H1 (cell line): ENCODE measurements around the gene KIAA1755. TPM values are rescaled to one million over a fixed set of nuclear protein-coding genes. Genes with fewer than 3 reads are reported as not detected.

Source experiments
- CTCF ChIA-PET: fragments of 300-600 bp; sonication (Branson Sonifier 250); formaldehyde crosslinking; loops from one replicate; lab custom pipeline; 2021; ENCODE audit not compliant: partially characterized antibody; lab: Charles Lee
- POLR2A ChIA-PET: fragments of 300-600 bp; sonication (Branson Sonifier 250); formaldehyde crosslinking; loops from one replicate; lab custom pipeline; 2021; ENCODE audit warnings: inconsistent platforms; ENCODE audit not compliant: partially characterized antibody; lab: Charles Lee
- DNase-seq, 2 experiments: peaks; one replicate each; pipeline versions ENCODE4 v3.0.0 to v3.0.0-alpha.2; 2010 to 2022; ENCODE audit warnings: low spot score in 2 of 2, low read depth in 1 of 2, mixed read lengths in 1 of 2
- FAIRE-seq: peaks from 2 replicates; lab custom pipeline; 2011; peaks lifted over from hg19 to GRCh38; lab: Jason Lieb, UNC
- H2AFZ ChIP-seq: 2 replicates; pipeline ENCODE4 v1.8.1; 2012; ENCODE audit warnings: low read length, inconsistent platforms
- H2AK5ac ChIP-seq: 2 replicates; pipeline ENCODE4 v1.6.1; 2013; ENCODE audit warnings: low read depth, low read length
- H2BK120ac ChIP-seq: replicated peaks from 2 replicates; pipeline ENCODE3; 2013; ENCODE audit warnings: low read depth, low read length, inconsistent platforms
- H2BK12ac ChIP-seq: 2 replicates; pipeline ENCODE4 v1.6.1; 2013; ENCODE audit warnings: low read depth, low read length
- H2BK15ac ChIP-seq: 2 replicates; pipeline ENCODE4 v1.6.1; 2013; ENCODE audit warnings: low read length
- H2BK20ac ChIP-seq: 2 replicates; pipeline ENCODE4 v1.6.1; 2013; ENCODE audit warnings: low read length
- H2BK5ac ChIP-seq: 2 replicates; pipeline ENCODE4 v1.6.1; 2013; ENCODE audit warnings: low read depth, low read length
- H3K14ac ChIP-seq: 2 replicates; pipeline ENCODE4 v1.6.1; 2013; ENCODE audit warnings: inconsistent platforms; ENCODE audit not compliant: insufficient read length
- H3K18ac ChIP-seq: 2 replicates; pipeline ENCODE4 v1.6.1; 2013; ENCODE audit warnings: low read length; ENCODE audit errors: extremely low read depth
- H3K23ac ChIP-seq: 2 replicates; pipeline ENCODE4 v1.6.1; 2013; ENCODE audit warnings: inconsistent platforms; ENCODE audit not compliant: insufficient read length
- H3K23me2 ChIP-seq: 2 replicates; pipeline ENCODE4 v1.6.1; 2013; ENCODE audit warnings: low read depth, low read length
- H3K27ac ChIP-seq: 2 replicates; pipeline ENCODE4 v1.6.1; 2011; ENCODE audit warnings: low read depth, low read length, inconsistent platforms
- H3K27me3 ChIP-seq, 4 experiments: replicated peaks in 1 of 4; 1 replicate in 1 of 4; 2 replicates in 3 of 4; pipeline versions ENCODE4 v1.6.1 to v1.8.1; 2011 to 2013; ENCODE audit warnings: low read length in 3 of 4, mild to moderate bottlenecking in 3 of 4, inconsistent platforms in 2 of 4, mixed read lengths in 2 of 4, moderate library complexity in 1 of 4; ENCODE audit not compliant: control insufficient read depth in 3 of 4, insufficient read depth in 3 of 4; ENCODE audit errors: extremely low read depth in 1 of 4
- H3K36me3 ChIP-seq, 4 experiments: 2 replicates each; pipeline versions ENCODE4 v1.6.1 to v1.8.1; 2011 to 2013; ENCODE audit warnings: mild to moderate bottlenecking in 4 of 4, low read length in 3 of 4, moderate library complexity in 2 of 4, control low read depth in 1 of 4, inconsistent platforms in 1 of 4; ENCODE audit not compliant: insufficient read depth in 4 of 4, control insufficient read depth in 2 of 4
- H3K4ac ChIP-seq: replicated peaks from 2 replicates; pipeline ENCODE3; 2013; ENCODE audit warnings: low read length, low read depth, mixed read lengths, inconsistent platforms; ENCODE audit not compliant: insufficient read length
- H3K4me1 ChIP-seq, 4 experiments: replicated peaks in 1 of 4; 1 replicate in 1 of 4; 2 replicates in 3 of 4; pipeline versions ENCODE4 v1.6.1 to v1.8.1; 2011 to 2013; ENCODE audit warnings: low read length in 3 of 4, inconsistent platforms in 2 of 4, mixed read lengths in 1 of 4; ENCODE audit not compliant: insufficient read depth in 4 of 4, control insufficient read depth in 3 of 4
- H3K4me2 ChIP-seq, 2 experiments: 2 replicates each; pipeline versions ENCODE4 v1.6.1 to v1.8.1; 2011 to 2013; ENCODE audit warnings: low read depth in 2 of 2, low read length in 2 of 2, control low read depth in 1 of 2, inconsistent platforms in 1 of 2, mild to moderate bottlenecking in 1 of 2; ENCODE audit not compliant: insufficient read depth in 1 of 2
- H3K4me3 ChIP-seq, 4 experiments: fragments of 200-600, 300-600 bp in 1 of 4; sonication (generic), shearing (Covaris generic), sonication (Bioruptor Twin) in 1 of 4; 2 replicates each; pipeline versions ENCODE4 v1.5.1 to v1.8.1; 2011 to 2016; ENCODE audit warnings: low read length in 4 of 4, low read depth in 3 of 4, control low read depth in 2 of 4, inconsistent platforms in 2 of 4, mild to moderate bottlenecking in 2 of 4, mixed read lengths in 1 of 4, moderate library complexity in 1 of 4; ENCODE audit not compliant: insufficient read depth in 2 of 4; ENCODE audit errors: extremely low read depth in 1 of 4
- H3K56ac ChIP-seq: replicated peaks from 2 replicates; pipeline ENCODE3; 2013; ENCODE audit warnings: low read depth, mild to moderate bottlenecking, mixed read lengths, low read length, inconsistent platforms; ENCODE audit not compliant: insufficient read length
- H3K79me1 ChIP-seq: 2 replicates; pipeline ENCODE4 v1.6.1; 2013; ENCODE audit warnings: low read depth, low read length, control low read depth
- H3K79me2 ChIP-seq, 2 experiments: 2 replicates each; pipeline versions ENCODE4 v1.6.1 to v1.8.1; 2012 to 2013; ENCODE audit warnings: low read length in 2 of 2, mild to moderate bottlenecking in 2 of 2, inconsistent platforms in 1 of 2; ENCODE audit not compliant: insufficient read depth in 2 of 2, control insufficient read depth in 1 of 2
- H3K9ac ChIP-seq, 4 experiments: replicated peaks in 1 of 4; 1 replicate in 1 of 4; 2 replicates in 3 of 4; pipeline versions ENCODE4 v1.6.1 to v1.8.1; 2011 to 2013; ENCODE audit warnings: low read depth in 3 of 4, low read length in 3 of 4, control low read depth in 2 of 4, mild to moderate bottlenecking in 2 of 4, moderate library complexity in 2 of 4, inconsistent platforms in 1 of 4; ENCODE audit errors: extremely low read depth in 1 of 4
- H3K9me3 ChIP-seq, 2 experiments: 2 replicates each; pipeline versions ENCODE4 v1.6.1 to v1.8.1; 2012 to 2013; ENCODE audit warnings: mild to moderate bottlenecking in 2 of 2, moderate library complexity in 2 of 2, control low read depth in 1 of 2, inconsistent platforms in 1 of 2, low read depth in 1 of 2, low read length in 1 of 2, mixed read lengths in 1 of 2; ENCODE audit not compliant: insufficient read depth in 2 of 2
- H4K20me1 ChIP-seq, 2 experiments: replicated peaks in 1 of 2; 2 replicates each; pipeline versions ENCODE3 to v1.8.1; 2011 to 2013; ENCODE audit warnings: inconsistent platforms in 2 of 2, low read length in 2 of 2, mild to moderate bottlenecking in 1 of 2; ENCODE audit not compliant: insufficient read depth in 2 of 2, control insufficient read depth in 1 of 2
- H4K5ac ChIP-seq: 2 replicates; pipeline ENCODE4 v1.6.1; 2013; ENCODE audit warnings: low read length, low read depth, mixed read lengths, inconsistent platforms; ENCODE audit not compliant: insufficient read length
- H4K8ac ChIP-seq: 2 replicates; pipeline ENCODE4 v1.8.0; 2013; ENCODE audit warnings: mild to moderate bottlenecking, moderate library complexity, low read length, inconsistent platforms; ENCODE audit not compliant: insufficient read depth; ENCODE audit errors: extremely low read depth
- H4K91ac ChIP-seq: replicated peaks from 2 replicates; pipeline ENCODE3; 2013; ENCODE audit warnings: low read length, mixed read lengths, inconsistent platforms; ENCODE audit not compliant: insufficient read length
- ASH2L ChIP-seq: fragments of 200-600, 300-600 bp; sonication (generic); IDR thresholded peaks from one replicate; pipeline ENCODE4 v1.7.1; 2017; ENCODE audit warnings: low read length
- BRCA1 ChIP-seq: IDR thresholded peaks from 2 replicates; pipeline ENCODE4 v1.6.1; 2012; ENCODE audit warnings: low read depth, low read length, improper control_type of control experiment
- CBX8 ChIP-seq: fragments of 300-800, 300-1000 bp; sonication (generic); IDR thresholded peaks from 2 replicates; pipeline ENCODE4 v1.7.1; 2016; ENCODE audit warnings: low read depth, low read length, borderline replicate concordance
- CTBP2 ChIP-seq: IDR thresholded peaks from 2 replicates; pipeline ENCODE4 v1.7.0; 2011; ENCODE audit warnings: borderline replicate concordance, mild to moderate bottlenecking, moderate library complexity, mixed read lengths, low read length; ENCODE audit not compliant: insufficient read depth, insufficient read length
- MAFK ChIP-seq: IDR thresholded peaks from 2 replicates; pipeline ENCODE4 v1.6.1; 2012; ENCODE audit warnings: low read depth, mild to moderate bottlenecking, improper control_type of control experiment, low read length
- PHF8 ChIP-seq: fragments of 200-600 bp; sonication (generic); conservative IDR thresholded peaks from 2 replicates; pipeline ENCODE4 v1.7.1; 2012; ENCODE audit warnings: low read depth, mild to moderate bottlenecking, inconsistent platforms, low read length, moderate library complexity
- POLR2AphosphoS5 ChIP-seq: IDR thresholded peaks from 2 replicates; pipeline ENCODE4 v1.6.1; 2011; ENCODE audit warnings: low read depth, low read length
- RAD21 ChIP-seq, 2 experiments: IDR thresholded peaks in 1 of 2; conservative IDR thresholded peaks in 1 of 2; 2 replicates each; pipeline ENCODE4 v1.6.1; 2011; ENCODE audit warnings: low read depth in 2 of 2, low read length in 2 of 2, improper control_type of control experiment in 1 of 2, inconsistent platforms in 1 of 2, mild to moderate bottlenecking in 1 of 2, moderate library complexity in 1 of 2
- SIX5 ChIP-seq: IDR thresholded peaks from 2 replicates; pipeline ENCODE4 v1.6.1; 2011; ENCODE audit warnings: mild to moderate bottlenecking, low read depth, low read length
- TBP ChIP-seq: IDR thresholded peaks from 2 replicates; pipeline ENCODE4 v1.6.1; 2011; ENCODE audit warnings: low read depth, low read length, improper control_type of control experiment
- WGBS, 2 experiments: shearing (Covaris generic) in 1 of 2; methylation state at CpG; one replicate each; pipeline versions ENCODE4 v1.1.6 to v1.1.7; 2013 to 2015; ENCODE audit warnings: low lambda C conversion rate in 2 of 2, mixed read lengths in 2 of 2, inconsistent platforms in 1 of 2, low coverage in 1 of 2, missing lambda C conversion rate in 1 of 2; ENCODE audit not compliant: insufficient replicate concordance in 2 of 2, insufficient coverage in 1 of 2, insufficient read length in 1 of 2; ENCODE audit errors: extremely low coverage in 1 of 2, missing lambda C conversion rate in 1 of 2; 5-methylcytosine and 5-hydroxymethylcytosine counted together
- polyA plus RNA-seq, 7 experiments: library from polyadenylated mRNA; depleted of rRNA in 3 of 7; stranded (reverse) in 5 of 7; unstranded in 2 of 7; fragments of >200 nt in 5 of 7; fragments of 200-250 nt in 2 of 7; gene quantifications; 1 replicate in 5 of 7; 2 replicates in 1 of 7; 4 replicates in 1 of 7; pipeline versions ENCODE4 v1.2.1 to v1.2.3, GENCODE V29; 2011 to 2013; ENCODE audit warnings: missing spikeins in 2 of 7, mixed read lengths in 2 of 7
- total RNA-seq: library from RNA; stranded (reverse); fragmentation: NEBNext Ultra II Directional; extraction: Animal tissue kit (Norgen Biotek cat#: 25700); gene quantifications from 2 replicates; pipeline ENCODE4 v1.2.1, GENCODE V29; 2021
- TF ChIP-seq, protein P1 (sequence below): IDR thresholded peaks from 2 replicates; pipeline ENCODE4 v1.6.1; 2012; ENCODE audit warnings: low read length, inconsistent platforms
- TF ChIP-seq, protein P2 (sequence below): IDR thresholded peaks from 2 replicates; pipeline ENCODE4 v1.6.1; 2012; ENCODE audit warnings: inconsistent platforms

The KIAA1755 gene
- total and polyA plus RNA-seq, 2 of the 8 experiments (the other 6 are each of a cell fraction or from before 2014, with no cell fraction given): 0.23 TPM; not detected in 1

DNA sequence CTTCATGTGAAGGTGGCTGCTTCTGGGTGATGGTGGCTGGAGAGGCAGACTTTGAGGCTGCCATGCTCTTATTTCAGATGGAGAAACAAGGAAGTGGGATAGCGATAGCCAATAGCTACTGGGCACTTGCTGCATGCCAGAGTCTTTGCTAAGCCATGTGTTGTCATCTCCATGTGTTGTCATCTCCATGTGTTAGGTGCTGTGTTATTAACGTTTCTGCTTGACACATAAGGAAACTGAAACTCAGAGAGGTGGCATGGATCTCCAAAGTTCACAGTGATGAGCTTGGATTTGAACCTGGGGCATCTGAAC lies 16.9 kb downstream of the KIAA1755 start:
- Histone ChIP-seq H2BK12ac (no peak overlapping the region), H2BK5ac (no peak overlapping the region), H3K4ac (no peak overlapping the region), H2BK15ac (no peak overlapping the region), H2BK20ac (no peak overlapping the region), H4K5ac (no peak overlapping the region), H3K9me3 (peaks cover 31 to 39% of the 10 kb centered on the region in 2 experiments), H2AFZ (no peak overlapping the region), H3K36me3 (no peaks in the 10 kb centered on the region), H3K9ac (no peak overlapping the region), H3K79me1 (no peaks in the 10 kb centered on the region), H3K23ac (no peak overlapping the region), H2AK5ac (no peak overlapping the region), H4K20me1 (no peaks in the 10 kb centered on the region), H3K4me2 (no peak overlapping the region), H2BK120ac (no peak overlapping the region), H3K27me3 (0 out of 7 replicates have a peak, but pooled peaks cover 0 to 2% (median 0%) of the 10 kb centered on the region in 4 experiments), H3K79me2 (no peaks in the 10 kb centered on the region), H3K4me1 (peaks cover 0 to 4% (median 0%) of the 10 kb centered on the region in 4 experiments; a peak in 1 of 7 replicates), H3K14ac (no peak overlapping the region), H3K56ac (no peak overlapping the region), H3K18ac (no peak overlapping the region), H4K8ac (no peak overlapping the region), H3K4me3 (no peak overlapping the region), H4K91ac (no peak overlapping the region), H3K27ac (no peak overlapping the region), H3K23me2 (no peaks in the 10 kb centered on the region)
- FAIRE-seq (no peak), DNase-seq (no peak)
- 74% methylated on average over 2 of the region's 2 CpGs; no CpG with 5 or more reads in 1 of the 2 experiments for WGBS, 2 experiments
- POLR2A ChIA-PET: interaction anchor here (1.8 kb wide), 1 partner anchor 10 kb away, joined by 3 read pairs; no protein-coding TSS in a partner anchor
- CTCF ChIA-PET: interaction anchor here (0.7 to 4.4 kb wide), 29 partner anchors 9 to 189 kb away, joined by 3 to 29 read pairs (median 4); no protein-coding TSS in a partner anchor
- no peak for TF ChIP-seq MAFK
- no peak for TF ChIP-seq POLR2AphosphoS5
- TF ChIP-seq CBX8: no peak
- no peak for TF ChIP-seq RAD21 (IDR thresholded peaks at IDR 0.05 in 1 of 2, conservative IDR thresholded peaks at IDR 0.05 in 1 of 2; ENCODE audit: low read depth in 2 of 2, low read length in 2 of 2)
- no peak for TF ChIP-seq TBP
- TF ChIP-seq SIX5: no peak
- no peak for TF ChIP-seq CTBP2
- TF ChIP-seq, protein P1, sequence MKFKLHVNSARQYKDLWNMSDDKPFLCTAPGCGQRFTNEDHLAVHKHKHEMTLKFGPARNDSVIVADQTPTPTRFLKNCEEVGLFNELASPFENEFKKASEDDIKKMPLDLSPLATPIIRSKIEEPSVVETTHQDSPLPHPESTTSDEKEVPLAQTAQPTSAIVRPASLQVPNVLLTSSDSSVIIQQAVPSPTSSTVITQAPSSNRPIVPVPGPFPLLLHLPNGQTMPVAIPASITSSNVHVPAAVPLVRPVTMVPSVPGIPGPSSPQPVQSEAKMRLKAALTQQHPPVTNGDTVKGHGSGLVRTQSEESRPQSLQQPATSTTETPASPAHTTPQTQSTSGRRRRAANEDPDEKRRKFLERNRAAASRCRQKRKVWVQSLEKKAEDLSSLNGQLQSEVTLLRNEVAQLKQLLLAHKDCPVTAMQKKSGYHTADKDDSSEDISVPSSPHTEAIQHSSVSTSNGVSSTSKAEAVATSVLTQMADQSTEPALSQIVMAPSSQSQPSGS: no peak
- no peak for TF ChIP-seq ASH2L
- TF ChIP-seq PHF8: no peak
- TF ChIP-seq BRCA1: no peak
- TF ChIP-seq, protein P2, sequence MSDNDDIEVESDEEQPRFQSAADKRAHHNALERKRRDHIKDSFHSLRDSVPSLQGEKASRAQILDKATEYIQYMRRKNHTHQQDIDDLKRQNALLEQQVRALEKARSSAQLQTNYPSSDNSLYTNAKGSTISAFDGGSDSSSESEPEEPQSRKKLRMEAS: no peak
